ENCODE measurements around the gene NFATC2.

DNA sequence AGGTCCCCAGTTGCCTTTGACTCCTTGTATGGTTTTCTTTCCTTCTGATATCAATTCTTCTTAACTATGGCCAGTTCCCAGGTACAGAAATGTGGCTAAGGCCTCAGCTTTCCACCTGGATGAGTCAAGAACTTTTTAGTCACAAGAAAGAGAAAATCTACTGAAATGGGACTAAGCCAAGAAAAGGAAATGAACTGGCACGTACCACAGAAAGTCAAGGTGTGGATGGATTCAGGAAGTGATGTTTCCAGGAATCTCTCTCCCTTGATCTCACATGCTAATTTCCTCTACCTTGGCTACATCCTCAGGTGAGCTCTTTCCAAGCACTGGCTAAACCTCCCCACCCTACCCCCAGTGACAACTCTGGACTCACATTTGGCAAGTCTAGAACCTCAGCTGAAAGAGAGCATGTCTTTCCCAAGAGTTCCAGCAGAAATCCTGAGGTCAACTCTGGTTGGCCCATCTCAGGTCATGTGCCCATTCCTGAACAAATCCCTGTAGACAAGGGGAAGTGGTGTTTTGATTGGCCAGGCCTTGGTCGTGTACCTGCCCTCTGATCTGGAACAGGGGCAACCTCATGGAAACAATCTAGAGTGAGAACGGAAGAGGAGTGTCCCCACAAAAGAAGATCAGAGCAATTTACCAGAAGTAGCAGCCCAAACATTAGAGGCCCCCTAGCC is 205.3 kb downstream of the NFATC2 start:
- TF ChIP-seq EGR1 (IDR thresholded peaks at IDR 0.05), result no peak
- TF ChIP-seq TAF1 (IDR thresholded peaks at IDR 0.05; ENCODE audit: low read depth), result no peak
